GM13977 (cell line): ENCODE results near the gene HOXD11.

Experiments used
- DNase-seq: peaks from one replicate; pipeline ENCODE4 v3.0.0; 2012; ENCODE audit warnings: low spot score
- in situ Hi-C: fragments of 300-500 bp; cut with MboI; formaldehyde crosslinking; loops from one replicate; pipeline ENCODE4 v1.12.0; 2022; ENCODE audit warnings: low sequenced_read_pairs, low pct_unique_long_range_greater_than_20kb, mixed read lengths, inconsistent platforms; ENCODE audit not compliant: unreplicated experiment
- TF ChIP-seq, protein P1 (sequence below): IDR thresholded peaks from 2 replicates; pipeline ENCODE4 v1.5.1; 2012; ENCODE audit warnings: mild to moderate bottlenecking, control low read depth; ENCODE audit not compliant: insufficient read depth; ENCODE audit errors: extremely low read depth, missing control alignments

Gene HOXD11

DNA sequence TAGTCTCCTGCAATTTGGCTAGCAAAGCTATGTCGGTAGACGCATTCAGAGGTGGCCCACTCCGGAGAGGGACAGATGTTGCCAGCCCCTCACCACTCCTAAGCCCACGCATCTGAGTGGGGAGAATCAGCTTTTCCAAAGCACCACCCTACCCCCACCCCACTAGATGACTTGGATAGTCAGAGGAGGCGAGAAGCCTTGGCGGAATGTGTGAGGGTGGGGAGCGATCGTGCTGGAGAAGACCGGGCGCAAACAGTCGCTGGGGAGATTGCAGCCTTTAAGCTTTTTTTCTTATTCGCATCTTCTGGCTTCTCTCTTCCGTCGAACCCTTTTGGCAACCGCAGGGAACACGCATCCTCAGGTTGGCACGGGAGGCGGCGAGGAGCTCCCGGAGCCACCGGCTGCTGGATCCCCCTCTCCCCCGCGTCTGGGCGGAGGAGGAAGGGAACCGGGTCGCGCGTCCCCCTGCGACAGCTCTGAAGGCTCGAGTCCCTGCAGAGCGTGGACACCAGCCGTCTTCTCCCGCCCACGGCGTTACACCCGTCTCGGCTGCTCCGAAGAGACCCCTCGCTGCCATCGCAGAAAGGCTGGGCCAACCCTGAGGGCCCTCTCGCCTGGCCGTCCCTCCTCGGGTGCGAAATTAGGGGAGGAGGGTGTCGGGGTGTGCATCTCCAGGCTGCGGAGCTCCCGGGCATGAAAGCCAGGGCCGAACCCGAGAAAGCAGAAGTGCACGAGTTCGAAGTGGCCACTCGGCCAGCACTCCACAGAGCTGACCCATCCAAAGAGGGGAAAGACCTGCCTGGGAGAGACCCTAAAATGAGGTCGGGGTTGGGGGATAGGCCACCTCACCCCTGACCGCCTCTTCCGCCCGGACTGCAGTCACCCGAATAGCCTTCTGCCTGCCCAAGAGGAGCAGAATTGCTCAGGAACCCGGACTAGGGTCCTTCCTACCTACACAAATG is 35.5 kb upstream of the HOXD11 start:
- DNase-seq, result no peak
- TF ChIP-seq, protein P1, sequence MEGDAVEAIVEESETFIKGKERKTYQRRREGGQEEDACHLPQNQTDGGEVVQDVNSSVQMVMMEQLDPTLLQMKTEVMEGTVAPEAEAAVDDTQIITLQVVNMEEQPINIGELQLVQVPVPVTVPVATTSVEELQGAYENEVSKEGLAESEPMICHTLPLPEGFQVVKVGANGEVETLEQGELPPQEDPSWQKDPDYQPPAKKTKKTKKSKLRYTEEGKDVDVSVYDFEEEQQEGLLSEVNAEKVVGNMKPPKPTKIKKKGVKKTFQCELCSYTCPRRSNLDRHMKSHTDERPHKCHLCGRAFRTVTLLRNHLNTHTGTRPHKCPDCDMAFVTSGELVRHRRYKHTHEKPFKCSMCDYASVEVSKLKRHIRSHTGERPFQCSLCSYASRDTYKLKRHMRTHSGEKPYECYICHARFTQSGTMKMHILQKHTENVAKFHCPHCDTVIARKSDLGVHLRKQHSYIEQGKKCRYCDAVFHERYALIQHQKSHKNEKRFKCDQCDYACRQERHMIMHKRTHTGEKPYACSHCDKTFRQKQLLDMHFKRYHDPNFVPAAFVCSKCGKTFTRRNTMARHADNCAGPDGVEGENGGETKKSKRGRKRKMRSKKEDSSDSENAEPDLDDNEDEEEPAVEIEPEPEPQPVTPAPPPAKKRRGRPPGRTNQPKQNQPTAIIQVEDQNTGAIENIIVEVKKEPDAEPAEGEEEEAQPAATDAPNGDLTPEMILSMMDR, result no peak
- in situ Hi-C loops, result no loop called here

DNA sequence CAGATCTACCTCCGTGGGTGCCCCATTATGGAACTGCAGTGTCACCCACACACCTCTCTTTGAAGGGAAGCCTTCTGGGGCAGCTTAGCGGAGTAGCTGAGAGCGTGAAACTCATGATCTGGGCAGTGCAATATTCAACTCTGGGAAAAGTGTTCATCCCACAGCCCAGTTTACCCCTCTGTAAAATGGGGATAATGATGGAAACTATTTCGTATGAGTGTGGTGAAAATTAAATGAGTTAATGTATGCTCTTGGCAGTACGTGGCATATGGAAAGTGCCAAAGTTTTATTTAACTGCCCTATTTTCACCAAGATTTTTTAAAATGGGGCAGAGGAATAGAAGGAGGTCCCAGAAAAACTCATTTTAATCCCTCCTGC is 34.8 kb upstream of the HOXD11 start:
- DNase-seq, result no peak
- TF ChIP-seq, protein P1, result no peak
- in situ Hi-C loops, result no loop called here

DNA sequence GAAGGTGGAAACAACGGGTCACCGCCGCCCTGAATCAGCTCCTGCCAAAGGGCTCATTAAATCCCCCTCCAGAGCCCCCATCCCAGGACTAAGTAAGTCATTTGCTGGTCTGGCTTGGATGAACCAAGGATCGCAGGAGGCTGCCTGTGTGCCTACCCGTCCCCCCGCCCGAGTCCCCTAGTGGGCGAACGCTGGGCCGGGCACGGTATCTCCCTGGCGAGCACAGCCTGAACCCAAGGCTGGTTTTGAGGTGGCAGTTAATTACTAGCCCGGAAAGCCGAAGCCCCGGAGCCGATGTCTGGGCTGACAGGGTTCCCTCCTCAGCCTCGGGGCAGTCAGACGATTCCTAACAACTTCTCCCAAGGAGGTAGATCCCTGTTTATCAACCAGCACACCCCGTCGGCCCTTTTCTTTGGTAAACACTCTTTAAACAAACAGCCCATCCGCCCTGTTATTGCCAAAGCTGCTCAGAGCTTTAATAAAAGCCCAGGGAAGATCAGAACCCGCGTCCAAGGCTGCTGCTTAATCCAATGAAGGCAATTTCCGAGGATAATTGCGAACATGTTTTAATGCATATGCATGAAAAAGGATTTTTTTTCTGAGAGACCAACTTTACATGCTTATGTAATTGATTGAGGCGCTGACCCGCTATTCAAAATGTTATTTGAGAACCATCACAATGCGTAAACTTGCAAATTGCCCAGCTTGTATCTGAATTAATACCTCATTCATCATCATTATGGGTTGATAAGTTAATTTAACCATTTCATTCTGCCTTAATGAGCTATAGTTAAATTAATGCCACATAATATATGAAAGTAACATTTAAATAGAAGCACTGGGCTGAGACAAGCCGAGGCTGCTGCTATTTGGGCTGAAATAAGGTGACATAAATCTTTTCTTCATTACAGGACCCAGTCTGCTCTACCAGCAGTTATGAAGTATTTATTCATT is 33.9 kb upstream of the HOXD11 start:
- in situ Hi-C loops, result no loop called here
- DNase-seq, result no peak

DNA sequence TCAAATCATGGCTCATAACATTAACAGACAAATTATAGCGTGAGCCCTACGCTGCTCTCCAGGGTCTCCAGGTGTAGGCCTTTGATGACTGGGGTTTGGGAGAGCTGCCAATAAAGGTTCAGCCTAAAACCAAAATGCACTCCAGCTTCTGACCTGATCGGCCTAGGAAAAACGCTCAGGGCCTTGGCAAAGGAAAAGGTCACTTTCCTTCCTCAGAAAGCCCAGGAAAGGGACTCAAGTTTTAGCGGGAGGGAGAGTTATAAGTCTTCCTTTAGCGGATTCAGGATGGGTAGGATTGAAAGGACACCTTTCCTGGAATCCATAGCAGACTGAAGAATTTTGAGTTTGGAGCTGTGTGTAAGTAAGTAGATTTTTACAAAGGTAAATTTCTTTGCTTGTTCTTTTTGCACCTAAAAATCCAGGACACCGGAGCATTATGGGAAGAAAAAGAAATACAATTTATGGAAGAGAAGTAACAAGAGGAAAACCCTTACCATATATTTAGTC is 32.1 kb upstream of the HOXD11 start:
- in situ Hi-C loops, result loop anchor here (25.0 kb wide), 2 partner anchors 388 to 1738 kb away; partner anchors contain the start of gene SP9
- TF ChIP-seq, protein P1, result no peak

More for the DNA sequence above, 33.9 kb upstream of the HOXD11 start:
- TF ChIP-seq, protein P1, result no peak

DNA sequence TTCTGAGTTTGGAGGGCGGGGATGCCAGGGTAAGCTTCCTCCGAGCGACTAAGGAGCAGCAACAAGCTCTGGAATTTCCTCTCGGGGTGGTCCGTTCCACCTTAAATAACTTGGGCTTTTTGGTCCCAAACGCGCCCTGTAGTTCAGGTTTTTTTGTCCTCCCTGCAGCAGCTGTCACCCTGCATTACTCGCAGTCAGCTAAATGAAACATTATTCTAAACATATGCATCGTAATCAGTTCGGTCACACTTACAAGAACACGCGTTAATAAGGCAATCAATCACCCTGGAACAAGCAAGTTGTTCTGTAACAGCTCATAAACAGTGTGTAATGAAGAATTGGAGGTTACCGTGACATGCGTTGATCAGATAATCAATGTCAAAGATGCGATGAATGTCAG is 31.6 kb upstream of the HOXD11 start:
- DNase-seq, result no peak
- TF ChIP-seq, protein P1, result no peak
- in situ Hi-C loops, result loop anchor here (25.0 kb wide), 2 partner anchors 388 to 1738 kb away; partner anchors contain the start of gene SP9

More for the DNA sequence above, 32.1 kb upstream of the HOXD11 start:
- no peak for DNase-seq

DNA sequence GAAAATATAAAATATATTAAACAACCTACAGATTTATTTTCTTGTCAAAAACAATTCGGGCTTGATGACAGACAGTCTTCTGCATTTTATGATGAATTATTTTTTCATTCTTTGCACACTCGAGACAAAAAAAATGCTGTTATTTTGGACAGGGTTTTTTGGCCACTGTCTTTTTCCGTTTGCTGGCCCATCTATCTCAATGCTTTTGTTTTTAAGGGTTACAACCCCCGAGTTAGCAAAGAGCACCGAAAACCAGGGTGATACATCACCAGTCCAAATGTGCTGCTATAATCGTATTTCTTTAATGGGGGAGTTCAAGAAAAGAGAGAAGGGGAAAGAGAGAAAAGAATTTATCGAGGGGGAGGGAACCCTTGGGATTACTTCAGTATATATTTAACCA is 31.0 kb upstream of the HOXD11 start:
- DNase-seq, result no peak
- in situ Hi-C loops, result loop anchor here (25.0 kb wide), 2 partner anchors 389 to 1739 kb away; partner anchors contain the start of gene SP9
- TF ChIP-seq, protein P1, result no peak
